ENCODE results near the gene ETFA.

GRCh38 chr15:76293361-76293760 lies 17.9 kb downstream of the ETFA start:
- TF ChIP-seq CTCF (conservative IDR thresholded peaks at IDR 0.05; ENCODE audit: low read length) (no peak), EZH2phosphoT487 (IDR thresholded peaks at IDR 0.05; ENCODE audit: borderline replicate concordance, low read depth, low read length) (no peak)

All from OCI-LY7 (cell line).